Measurements from ENCODE around the gene GPR180.
A peak's percentile ranks its signal among the peaks of the same experiment; 100 is the strongest.

GRCh38 chr13:94617389-94618000 is 15.8 kb downstream of the GPR180 start:
- peak; percentile 85 for TF ChIP-seq CTCF (conservative IDR thresholded peaks at IDR 0.05; ENCODE audit: low read length)
- TF ChIP-seq EZH2phosphoT487 (IDR thresholded peaks at IDR 0.05; ENCODE audit: borderline replicate concordance): no peak

Data from Loucy (cell line).